Measurements from ENCODE around the gene IRF4.
A peak's percentile ranks its signal among the peaks of the same experiment; 100 is the strongest.

The IRF4 gene

GRCh38 chr6:428047-428603 lies 36.6 kb downstream of the IRF4 start:
- TF ChIP-seq, protein P1, sequence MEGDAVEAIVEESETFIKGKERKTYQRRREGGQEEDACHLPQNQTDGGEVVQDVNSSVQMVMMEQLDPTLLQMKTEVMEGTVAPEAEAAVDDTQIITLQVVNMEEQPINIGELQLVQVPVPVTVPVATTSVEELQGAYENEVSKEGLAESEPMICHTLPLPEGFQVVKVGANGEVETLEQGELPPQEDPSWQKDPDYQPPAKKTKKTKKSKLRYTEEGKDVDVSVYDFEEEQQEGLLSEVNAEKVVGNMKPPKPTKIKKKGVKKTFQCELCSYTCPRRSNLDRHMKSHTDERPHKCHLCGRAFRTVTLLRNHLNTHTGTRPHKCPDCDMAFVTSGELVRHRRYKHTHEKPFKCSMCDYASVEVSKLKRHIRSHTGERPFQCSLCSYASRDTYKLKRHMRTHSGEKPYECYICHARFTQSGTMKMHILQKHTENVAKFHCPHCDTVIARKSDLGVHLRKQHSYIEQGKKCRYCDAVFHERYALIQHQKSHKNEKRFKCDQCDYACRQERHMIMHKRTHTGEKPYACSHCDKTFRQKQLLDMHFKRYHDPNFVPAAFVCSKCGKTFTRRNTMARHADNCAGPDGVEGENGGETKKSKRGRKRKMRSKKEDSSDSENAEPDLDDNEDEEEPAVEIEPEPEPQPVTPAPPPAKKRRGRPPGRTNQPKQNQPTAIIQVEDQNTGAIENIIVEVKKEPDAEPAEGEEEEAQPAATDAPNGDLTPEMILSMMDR (conservative IDR thresholded peaks at IDR 0.05; ENCODE audit: low read depth, low read length), result no peak
- no peak overlapping the region for H3K4me3 ChIP-seq (ENCODE audit: low read length)
- no peak for DNase-seq (ENCODE audit: low read depth)

DNA sequence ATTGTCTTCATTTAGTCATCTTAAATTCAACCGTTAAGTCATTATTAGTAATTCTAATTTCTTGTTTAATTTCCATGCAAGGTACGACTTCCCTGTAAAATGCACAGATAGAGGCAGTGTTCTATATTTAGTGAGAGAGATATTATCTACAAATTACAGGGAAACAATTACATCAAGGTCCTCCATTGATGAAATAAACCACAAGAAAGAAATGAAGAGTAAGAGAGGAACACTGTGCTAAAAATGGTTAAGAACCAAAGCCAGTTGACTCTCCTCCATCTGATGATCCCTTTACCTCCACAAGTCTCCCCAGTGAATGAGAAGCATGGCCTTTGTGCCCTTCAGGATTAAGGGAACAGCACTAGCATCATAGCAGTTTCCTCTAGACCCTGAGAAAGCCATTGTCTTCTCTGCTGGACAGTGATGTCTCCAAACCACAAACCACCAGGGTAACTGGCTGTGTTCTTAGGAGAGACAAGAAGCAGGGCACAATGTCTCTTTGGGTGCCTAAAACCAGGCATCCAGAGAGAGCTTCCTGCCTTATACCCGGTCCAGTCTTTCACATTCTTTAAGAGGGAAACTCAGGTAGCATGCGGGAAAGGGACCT lies 38.1 kb downstream of the IRF4 start:
- TF ChIP-seq, protein P1 (conservative IDR thresholded peaks at IDR 0.05; ENCODE audit: low read depth, low read length), result no peak
- no peak for DNase-seq (ENCODE audit: low read depth)
- no peak overlapping the region for H3K4me3 ChIP-seq (ENCODE audit: low read length)

GRCh38 chr6:431504-431903 lies 40.0 kb downstream of the IRF4 start:
- no peak for DNase-seq (ENCODE audit: low read depth)
- H3K4me3 ChIP-seq (ENCODE audit: low read length), result no peak overlapping the region
- TF ChIP-seq, protein P1 (conservative IDR thresholded peaks at IDR 0.05; ENCODE audit: low read depth, low read length), result no peak

- DNase-seq (ENCODE audit: low read depth), result peak; percentile 22
- TF ChIP-seq, protein P1 (conservative IDR thresholded peaks at IDR 0.05; ENCODE audit: low read depth, low read length), result no peak
- no peak overlapping the region for H3K4me3 ChIP-seq (ENCODE audit: low read length)
Observed at GRCh38 chr6:431986-432385, 40.4 kb downstream of the IRF4 start.

- TF ChIP-seq, protein P1 (conservative IDR thresholded peaks at IDR 0.05; ENCODE audit: low read depth, low read length), result no peak
- no peak overlapping the region for H3K4me3 ChIP-seq (ENCODE audit: low read length)
- DNase-seq (ENCODE audit: low read depth), result no peak
Observed at GRCh38 chr6:434051-434705, 42.6 kb downstream of the IRF4 start.

DNA sequence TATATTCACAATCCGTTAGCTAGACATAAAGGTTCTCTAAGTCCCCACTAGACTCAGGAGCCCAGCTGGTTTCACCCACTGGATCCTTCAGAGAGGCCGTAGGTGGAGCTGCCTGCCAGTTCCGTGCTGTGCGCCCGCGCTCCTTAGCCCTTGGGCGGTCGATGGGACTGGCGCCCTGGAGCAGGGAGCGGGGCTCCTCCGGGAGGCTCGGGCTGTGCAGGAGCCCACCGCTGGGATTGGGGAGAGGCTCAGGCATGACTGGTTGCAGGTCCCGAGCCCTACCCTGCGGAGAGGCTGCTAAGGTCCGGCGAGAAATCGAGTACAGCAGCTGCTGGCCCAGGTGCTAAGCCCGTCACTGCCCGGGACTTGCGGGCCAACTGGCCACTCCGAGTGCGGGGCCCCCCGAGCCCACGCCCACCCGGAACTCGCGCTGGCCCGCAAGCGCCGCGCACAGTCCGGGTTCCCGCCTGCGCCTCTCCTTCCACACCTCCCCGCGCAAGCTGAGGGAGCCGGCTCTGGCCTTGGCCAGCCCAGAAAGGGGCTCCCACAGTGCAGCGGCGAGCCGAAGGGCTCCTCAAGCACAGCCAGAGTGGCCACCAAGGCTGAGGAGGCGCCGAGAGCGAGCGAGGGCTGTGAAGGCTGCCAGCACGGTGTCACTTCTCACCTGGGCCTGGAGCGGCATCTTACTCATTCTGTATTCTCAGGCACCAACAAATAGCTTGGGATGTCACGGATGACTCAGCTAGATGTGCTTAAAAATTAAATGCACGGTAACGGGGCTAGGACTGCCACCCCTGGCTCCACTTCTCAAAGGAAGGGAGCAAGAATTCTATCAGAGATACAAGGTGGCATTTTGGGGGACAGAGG lies 44.1 kb downstream of the IRF4 start:
- H3K4me3 ChIP-seq (ENCODE audit: low read length), result no peak overlapping the region
- TF ChIP-seq, protein P1 (conservative IDR thresholded peaks at IDR 0.05; ENCODE audit: low read depth, low read length), result no peak
- no peak for DNase-seq (ENCODE audit: low read depth)

All from retinal pigment epithelial cell (primary cell).